CD14-positive monocyte (primary cell): ENCODE results near the gene RAC3. TPM values are rescaled to one million over a fixed set of nuclear protein-coding genes. Genes with fewer than 3 reads are reported as not detected.
A peak's percentile ranks its signal among the peaks of the same experiment; 100 is the strongest.

Experiments
- DNase-seq, 3 donors: peaks; one replicate each; pipeline ENCODE4 v3.0.0-alpha.2; 2011 to 2022
- H2AFZ ChIP-seq: 2 replicates; pipeline ENCODE4 v1.6.0; 2012; ENCODE audit warnings: mild to moderate bottlenecking, low read depth, low read length, inconsistent platforms; ENCODE audit not compliant: insufficient read depth, poor library complexity, severe bottlenecking
- H3K27ac ChIP-seq, 2 donors: 1 replicate in 1 of 2; 2 replicates in 1 of 2; pipeline ENCODE4 v1.5.1; 2012 to 2013; ENCODE audit warnings: low read length in 2 of 2, control low read depth in 1 of 2, inconsistent platforms in 1 of 2, low read depth in 1 of 2, mild to moderate bottlenecking in 1 of 2
- H3K27me3 ChIP-seq, 2 donors: one replicate each; pipeline versions ENCODE4 v1.6.0 to v1.6.1; 2011 to 2013; ENCODE audit warnings: low read length in 2 of 2; ENCODE audit not compliant: control insufficient read depth in 2 of 2, insufficient read depth in 2 of 2
- H3K36me3 ChIP-seq, 2 donors: replicated peaks in 1 of 2; 1 replicate in 1 of 2; 2 replicates in 1 of 2; pipeline versions ENCODE4 v1.5.1 to v1.6.1; 2012 to 2013; ENCODE audit warnings: low read length in 2 of 2, control low read depth in 1 of 2, inconsistent platforms in 1 of 2, mild to moderate bottlenecking in 1 of 2; ENCODE audit not compliant: insufficient read depth in 2 of 2, control insufficient read depth in 1 of 2
- H3K4me1 ChIP-seq, 2 donors: 1 replicate in 1 of 2; 2 replicates in 1 of 2; pipeline versions ENCODE4 v1.5.1 to v1.6.1; 2012 to 2013; ENCODE audit warnings: low read length in 2 of 2, control low read depth in 1 of 2, inconsistent platforms in 1 of 2, mild to moderate bottlenecking in 1 of 2, moderate library complexity in 1 of 2; ENCODE audit not compliant: insufficient read depth in 2 of 2, control insufficient read depth in 1 of 2
- H3K4me2 ChIP-seq: replicated peaks from 2 replicates; pipeline ENCODE3; 2012; ENCODE audit warnings: low read length, moderate library complexity, mild to moderate bottlenecking; ENCODE audit not compliant: poor library complexity, severe bottlenecking; ENCODE audit errors: extremely low read depth
- H3K4me3 ChIP-seq, 3 experiments: fragments of 200-600 bp in 1 of 3; sonication (generic) in 1 of 3; replicated peaks in 1 of 3; 1 replicate in 2 of 3; 2 replicates in 1 of 3; pipeline ENCODE4 v1.5.1; 2011 to 2013; ENCODE audit warnings: low read length in 3 of 3, mild to moderate bottlenecking in 3 of 3, control low read depth in 2 of 3, low read depth in 2 of 3, inconsistent platforms in 1 of 3, moderate library complexity in 1 of 3
- H3K79me2 ChIP-seq: 2 replicates; pipeline ENCODE4 v1.6.0; 2012; ENCODE audit warnings: mild to moderate bottlenecking, control low read depth, inconsistent platforms, low read length, moderate library complexity; ENCODE audit not compliant: insufficient read depth
- H3K9ac ChIP-seq: 2 replicates; pipeline ENCODE4 v1.6.0; 2017; ENCODE audit warnings: low read length, mild to moderate bottlenecking; ENCODE audit not compliant: insufficient read depth, poor library complexity, severe bottlenecking
- H3K9me3 ChIP-seq, 2 donors: replicated peaks in 1 of 2; 1 replicate in 1 of 2; 2 replicates in 1 of 2; pipeline versions ENCODE4 v1.5.1 to v1.6.1; 2012 to 2013; ENCODE audit warnings: low read length in 2 of 2, control low read depth in 1 of 2; ENCODE audit not compliant: control insufficient read depth in 1 of 2, insufficient read depth in 1 of 2
- H4K20me1 ChIP-seq: 2 replicates; pipeline ENCODE4 v1.6.0; 2012; ENCODE audit warnings: mild to moderate bottlenecking, low read length, control low read depth, moderate library complexity; ENCODE audit not compliant: insufficient read depth
- H3K27ac Mint-ChIP-seq, 7 donors: one replicate each; pipeline ENCODE4 v1.8.0; 2020; ENCODE audit warnings: mild to moderate bottlenecking in 7 of 7, mixed read lengths in 7 of 7, moderate library complexity in 6 of 7, inconsistent platforms in 2 of 7
- H3K27me3 Mint-ChIP-seq, 3 donors: one replicate each; pipeline ENCODE4 v1.8.0; 2021 to 2022; ENCODE audit warnings: low read depth in 3 of 3, mild to moderate bottlenecking in 3 of 3, mixed read lengths in 3 of 3, moderate library complexity in 3 of 3, inconsistent platforms in 1 of 3
- H3K36me3 Mint-ChIP-seq, 2 donors: one replicate each; pipeline ENCODE4 v1.8.0; 2020; ENCODE audit warnings: mixed read lengths in 2 of 2, inconsistent platforms in 1 of 2, mild to moderate bottlenecking in 1 of 2
- H3K4me1 Mint-ChIP-seq: one replicate; pipeline ENCODE4 v1.8.0; 2020; ENCODE audit warnings: mild to moderate bottlenecking, mixed read lengths
- H3K4me3 Mint-ChIP-seq, 2 donors: one replicate each; pipeline ENCODE4 v1.8.0; 2020; ENCODE audit warnings: mild to moderate bottlenecking in 2 of 2, mixed read lengths in 2 of 2, moderate library complexity in 1 of 2
- H3K9me3 Mint-ChIP-seq, 7 donors: one replicate each; pipeline ENCODE4 v1.8.0; 2020 to 2022; ENCODE audit warnings: mixed read lengths in 7 of 7, mild to moderate bottlenecking in 6 of 7, moderate library complexity in 6 of 7, inconsistent platforms in 2 of 7
- WGBS: methylation state at CpG from one replicate; pipeline ENCODE4 v1.1.5; 2013; ENCODE audit warnings: missing lambda C conversion rate; ENCODE audit not compliant: insufficient coverage; 5-methylcytosine and 5-hydroxymethylcytosine counted together
- intact Hi-C, 2 donors: fragments of 100-400 bp; cut with micrococcal nuclease; formaldehyde crosslinking; loops; one replicate each; pipeline versions ENCODE4 v1.15.0 to v1.15.1; 2023
- polyA plus RNA-seq, 3 donors: library from polyadenylated mRNA; depleted of rRNA in 1 of 3; unstranded in 2 of 3; stranded (reverse) in 1 of 3; fragments of 300-500 nt in 2 of 3; fragments of >200 nt in 1 of 3; fragmentation: Illumina TruSeq in 2 of 3; gene quantifications; 1 replicate in 2 of 3; 2 replicates in 1 of 3; pipeline ENCODE4 v1.2.3, GENCODE V29; 2012 to 2021
- TF ChIP-seq, protein P1 (sequence below): fragments of 200-600 bp; IDR thresholded peaks from one replicate; pipeline ENCODE4 v1.8.0; 2022; ENCODE audit warnings: antibody characterized with exemption, mild to moderate bottlenecking

The RAC3 gene
- polyA plus RNA-seq, 3 donors, result 1.8 TPM; not detected in 2

DNA sequence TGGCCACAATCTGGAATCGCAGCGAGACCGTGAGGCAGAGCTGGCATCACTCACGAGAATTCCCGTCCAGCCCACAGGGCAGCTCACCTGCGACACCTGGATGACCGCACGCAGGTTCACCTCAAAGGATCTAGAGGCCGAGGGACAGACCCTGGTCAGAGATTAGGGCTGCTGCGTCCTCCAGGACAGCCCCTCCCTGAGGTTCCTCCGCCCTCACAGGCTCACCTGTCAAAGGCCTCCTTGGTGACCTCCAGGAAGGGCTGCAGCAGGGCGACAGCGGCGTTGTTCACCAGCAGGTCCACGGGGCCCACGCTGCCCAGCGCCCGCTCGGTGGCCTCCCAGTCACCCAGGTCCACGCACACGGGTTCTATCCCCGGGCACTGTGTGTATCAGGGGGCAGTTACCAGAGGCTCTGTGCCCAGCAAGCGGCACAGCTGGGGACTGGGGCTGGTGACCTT is 5.2 kb downstream of the RAC3 start:
- Histone ChIP-seq H3K4me3 (peak overlapping the region; percentile 37 to 89 (median 70)), H4K20me1 (peaks cover 11% of the 10 kb centered on the region), H2AFZ (peak overlapping the region; percentile 83), H3K79me2 (peaks cover 3% of the 10 kb centered on the region), H3K4me1 (peaks cover 32 to 43% of the 10 kb centered on the region in 2 donors), H3K9me3 (no peaks in the 10 kb centered on the region), H3K27me3 (peaks cover 6 to 10% of the 10 kb centered on the region in 2 donors), H3K36me3 (peaks cover 0 to 7% of the 10 kb centered on the region in 2 donors), H3K4me2 (peak overlapping the region; percentile 100), H3K27ac (peak overlapping the region; percentile 53 to 80), H3K9ac (peak overlapping the region; percentile 75)
- peak overlapping the region; percentile 80 to 82 for H3K4me3 Mint-ChIP-seq
- H3K9me3 Mint-ChIP-seq, result peaks cover 0 to 5% (median 0%) of the 10 kb centered on the region in 7 donors
- intact Hi-C loops, result loop anchor here (5.0 to 10.0 kb wide), 4 partner anchors 58 to 418 kb away; partner anchors contain the start of genes CYBC1 (in 1 of the 2), FASN (in 1 of the 2), NARF (in 1 of the 2) and SLC25A10 (in 1 of the 2)
- WGBS, result 49% methylated on average over 23 of the region's 23 CpGs
- H3K4me1 Mint-ChIP-seq, result peaks cover 33% of the 10 kb centered on the region
- peaks cover 11 to 17% (median 12%) of the 10 kb centered on the region in 3 donors for H3K27me3 Mint-ChIP-seq
- peak overlapping the region in 4 of 7 donors; percentile 46 to 83 (median 57) for H3K27ac Mint-ChIP-seq
- TF ChIP-seq, protein P1, sequence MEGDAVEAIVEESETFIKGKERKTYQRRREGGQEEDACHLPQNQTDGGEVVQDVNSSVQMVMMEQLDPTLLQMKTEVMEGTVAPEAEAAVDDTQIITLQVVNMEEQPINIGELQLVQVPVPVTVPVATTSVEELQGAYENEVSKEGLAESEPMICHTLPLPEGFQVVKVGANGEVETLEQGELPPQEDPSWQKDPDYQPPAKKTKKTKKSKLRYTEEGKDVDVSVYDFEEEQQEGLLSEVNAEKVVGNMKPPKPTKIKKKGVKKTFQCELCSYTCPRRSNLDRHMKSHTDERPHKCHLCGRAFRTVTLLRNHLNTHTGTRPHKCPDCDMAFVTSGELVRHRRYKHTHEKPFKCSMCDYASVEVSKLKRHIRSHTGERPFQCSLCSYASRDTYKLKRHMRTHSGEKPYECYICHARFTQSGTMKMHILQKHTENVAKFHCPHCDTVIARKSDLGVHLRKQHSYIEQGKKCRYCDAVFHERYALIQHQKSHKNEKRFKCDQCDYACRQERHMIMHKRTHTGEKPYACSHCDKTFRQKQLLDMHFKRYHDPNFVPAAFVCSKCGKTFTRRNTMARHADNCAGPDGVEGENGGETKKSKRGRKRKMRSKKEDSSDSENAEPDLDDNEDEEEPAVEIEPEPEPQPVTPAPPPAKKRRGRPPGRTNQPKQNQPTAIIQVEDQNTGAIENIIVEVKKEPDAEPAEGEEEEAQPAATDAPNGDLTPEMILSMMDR, result no peak
- DNase-seq, result no peak
- peaks cover 11 to 19% of the 10 kb centered on the region in 2 donors for H3K36me3 Mint-ChIP-seq

DNA sequence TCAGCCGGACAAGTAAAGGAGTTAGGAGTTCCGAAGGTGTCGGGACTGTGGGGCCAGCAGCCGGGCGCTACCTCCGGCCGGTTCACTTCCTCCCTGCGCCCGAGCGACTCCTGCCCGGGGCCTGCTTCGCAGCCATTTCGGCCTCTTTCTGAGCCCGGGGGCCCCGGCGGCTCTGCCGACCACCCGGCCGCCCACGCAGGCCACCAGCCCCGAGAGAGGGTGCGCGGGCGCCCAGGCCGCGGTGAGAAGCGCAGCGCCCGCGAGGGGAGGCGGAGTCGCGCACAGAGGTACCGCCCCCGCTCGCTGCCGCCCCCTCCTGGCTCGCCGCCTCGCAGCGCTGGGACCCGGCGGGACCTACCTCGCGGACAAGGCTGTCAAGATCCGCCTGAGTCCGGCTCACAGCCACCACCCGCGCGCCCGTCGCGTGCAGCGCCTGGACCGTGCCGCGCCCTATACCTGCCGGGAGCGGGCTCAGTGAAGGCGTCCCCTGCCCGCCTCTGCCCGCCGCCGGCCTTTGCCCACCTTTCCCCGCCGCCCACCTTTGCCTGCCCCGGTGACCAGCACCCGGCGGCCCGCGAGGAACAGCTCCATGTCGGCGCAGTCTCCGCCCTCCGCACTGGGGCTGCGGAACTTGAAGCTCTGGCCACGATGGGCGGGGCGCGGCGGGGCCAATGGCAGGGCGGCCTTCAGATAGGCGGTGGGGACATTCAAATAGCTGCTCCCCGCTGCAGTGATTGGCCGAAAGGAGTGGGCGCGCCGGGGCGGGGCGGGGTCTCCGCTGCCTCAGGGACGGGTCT is 5.8 kb downstream of the RAC3 start, which contains the start of gene DCXR:
TSS of gene DCXR (minus strand) at position 606 of the 797 bp plus-strand sequence. CDS start at position 591, 15 bp downstream.
- Mint-ChIP-seq H3K36me3 (peaks cover 11 to 19% of the 10 kb centered on the region in 2 donors), H3K9me3 (peaks cover 0 to 3% (median 0%) of the 10 kb centered on the region in 7 donors), H3K4me1 (peaks cover 33% of the 10 kb centered on the region), H3K27me3 (peaks cover 10 to 13% (median 10%) of the 10 kb centered on the region in 3 donors), H3K4me3 (peak within 1 kb of the TSS; percentile 82 to 92), H3K27ac (peak within 1 kb of the TSS; percentile 83 to 96 (median 93))
- peak within 1 kb of the TSS; percentile 75 for H3K9ac ChIP-seq
- peaks cover 11% of the 10 kb centered on the region for H4K20me1 ChIP-seq
- peaks cover 0 to 7% of the 10 kb centered on the region in 2 donors for H3K36me3 ChIP-seq
- H3K4me1 ChIP-seq, result peaks cover 27 to 38% of the 10 kb centered on the region in 2 donors
- peaks cover 3% of the 10 kb centered on the region for H3K79me2 ChIP-seq
- DNase-seq, result peak; percentile 92 to 93 (median 92)
- H3K27ac ChIP-seq, result peak within 1 kb of the TSS; percentile 53 to 80
- intact Hi-C loops, result loop anchor here (5.0 to 10.0 kb wide), 4 partner anchors 58 to 418 kb away; partner anchors contain the start of genes CYBC1 (in 1 of the 2), FASN (in 1 of the 2), NARF (in 1 of the 2) and SLC25A10 (in 1 of the 2)
- TF ChIP-seq, protein P1, result peak; percentile 95
- H3K9me3 ChIP-seq, result no peaks in the 10 kb centered on the region
- under 1% methylated on average over 91 of the region's 92 CpGs for WGBS
- H2AFZ ChIP-seq, result peak within 1 kb of the TSS; percentile 83
- H3K27me3 ChIP-seq, result peaks cover 3 to 5% of the 10 kb centered on the region in 2 donors
- H3K4me2 ChIP-seq, result peak within 1 kb of the TSS; percentile 100
- peak within 1 kb of the TSS; percentile 37 to 89 (median 70) for H3K4me3 ChIP-seq
